HepG2 (cell line): ENCODE measurements around the gene XCR1. TPM values are rescaled to one million over a fixed set of nuclear protein-coding genes. Genes with fewer than 3 reads are reported as not detected.

Experiments used
- ATAC-seq: fragments of 200-7000 bp; cut with Tn5 transposase; 3 replicates; pipeline ENCODE4 v1.9.1; 2020; ENCODE audit warnings: mild to moderate bottlenecking, moderate library complexity
- BruUV-seq: library from RNA; stranded (reverse); fragments of 400-500 nt; replicated peaks from 2 replicates; lab custom pipeline; 2021; lab: Mats Ljungman, UMichigan
- CTCF ChIA-PET: fragments of 300-600 bp; formaldehyde crosslinking; extraction: SDS; loops from one replicate; lab custom pipeline; 2021; ENCODE audit warnings: low total read pairs, inconsistent platforms, low intra/inter-chr PET ratio; lab: Yijun Ruan, JAX
- POLR2A ChIA-PET: fragments of 350-600 bp; sonication (Branson Sonifier 250); formaldehyde crosslinking; loops from one replicate; lab custom pipeline; 2020; ENCODE audit warnings: antibody characterized with exemption, inconsistent platforms; lab: Yijun Ruan, JAX
- DNase-seq: peaks from one replicate; pipeline ENCODE4 v3.0.0-alpha.2; 2015; ENCODE audit warnings: low spot score
- FAIRE-seq: peaks from 3 replicates; lab custom pipeline; 2011; peaks lifted over from hg19 to GRCh38; lab: Jason Lieb, UNC
- H2AFZ ChIP-seq: one replicate; pipeline ENCODE4 v1.6.1; 2011; ENCODE audit warnings: low read length, inconsistent platforms
- H3K27ac ChIP-seq: fragments of 300-600 bp; 3 replicates; pipeline ENCODE4 v1.8.0; 2011; ENCODE audit warnings: mixed run types, mild to moderate bottlenecking, mixed read lengths, low read length, inconsistent platforms; ENCODE audit not compliant: insufficient read depth; ENCODE audit errors: extremely low read length
- H3K27me3 ChIP-seq, 2 experiments: fragments of 200-600 bp in 1 of 2; 2 replicates in 1 of 2; 3 replicates in 1 of 2; pipeline versions ENCODE4 v1.6.0 to v1.8.0; 2011; ENCODE audit warnings: low read length in 2 of 2, mild to moderate bottlenecking in 2 of 2, moderate library complexity in 2 of 2, inconsistent platforms in 1 of 2; ENCODE audit not compliant: insufficient read depth in 2 of 2, control insufficient read depth in 1 of 2
- H3K36me3 ChIP-seq, 2 experiments: fragments of 200-600 bp in 1 of 2; replicated peaks in 1 of 2; 2 replicates in 1 of 2; 3 replicates in 1 of 2; pipeline versions ENCODE4 v1.5.1 to v1.8.0; 2011; ENCODE audit warnings: low read length in 2 of 2, inconsistent platforms in 1 of 2; ENCODE audit not compliant: insufficient read depth in 2 of 2, control insufficient read depth in 1 of 2
- H3K4me1 ChIP-seq: 2 replicates; pipeline ENCODE4 v1.5.1; 2012; ENCODE audit warnings: low read length, inconsistent platforms; ENCODE audit not compliant: insufficient read depth
- H3K4me2 ChIP-seq: 2 replicates; pipeline ENCODE4 v1.6.0; 2011; ENCODE audit warnings: low read depth, low read length, inconsistent platforms
- H3K4me3 ChIP-seq, 3 experiments: fragments of 200-600 bp in 1 of 3; sonication (generic), shearing (Covaris generic) in 1 of 3; replicated peaks in 1 of 3; 2 replicates each; pipeline ENCODE4 v1.5.1; 2011 to 2016; ENCODE audit warnings: low read length in 3 of 3, inconsistent platforms in 2 of 3, low read depth in 2 of 3, mild to moderate bottlenecking in 2 of 3, control low read depth in 1 of 3, mixed read lengths in 1 of 3; ENCODE audit not compliant: insufficient read depth in 1 of 3
- H3K79me2 ChIP-seq: one replicate; pipeline ENCODE4 v1.6.1; 2011; ENCODE audit warnings: low read length, inconsistent platforms; ENCODE audit not compliant: insufficient read depth
- H3K9ac ChIP-seq: 2 replicates; pipeline ENCODE4 v1.6.0; 2011; ENCODE audit warnings: mild to moderate bottlenecking, low read depth, low read length, inconsistent platforms; ENCODE audit not compliant: insufficient read depth
- H3K9me3 ChIP-seq: 2 replicates; pipeline ENCODE4 v1.5.1; 2012; ENCODE audit warnings: mild to moderate bottlenecking, low read length
- H4K20me1 ChIP-seq: 2 replicates; pipeline ENCODE4 v1.6.0; 2011; ENCODE audit warnings: inconsistent platforms, mild to moderate bottlenecking, low read length, moderate library complexity; ENCODE audit not compliant: insufficient read depth
- AHR ChIP-seq: IDR thresholded peaks from 2 replicates; pipeline ENCODE4 v1.6.1; 2018; ENCODE audit warnings: missing genetic modification reagents, missing compliant biosample characterization
- ATF3 ChIP-seq: sonication (generic); formaldehyde crosslinking; IDR thresholded peaks from 2 replicates; pipeline ENCODE4 v1.4.0; 2020; ENCODE audit warnings: missing genetic modification reagents
- CHD4 ChIP-seq: fragments of 200-600 bp; sonication (generic); IDR thresholded peaks from 2 replicates; pipeline ENCODE4 v1.7.0; 2017; ENCODE audit warnings: mild to moderate bottlenecking, low read length, borderline replicate concordance
- ELK4 ChIP-seq: sonication (generic); formaldehyde crosslinking; IDR thresholded peaks from 2 replicates; pipeline ENCODE4 v1.9.0; 2021; ENCODE audit warnings: missing genetic modification reagents, borderline replicate concordance
- HDAC6 ChIP-seq: fragments of 200-600 bp; sonication (generic); IDR thresholded peaks from 2 replicates; pipeline ENCODE4 v1.7.0; 2017; ENCODE audit warnings: mild to moderate bottlenecking, antibody characterized with exemption, low read length, low read depth
- KLF13 ChIP-seq: sonication (generic); formaldehyde crosslinking; IDR thresholded peaks from 2 replicates; pipeline ENCODE4 v1.4.0; 2020; ENCODE audit warnings: mild to moderate bottlenecking, missing genetic modification reagents
- MYNN ChIP-seq: sonication (generic); formaldehyde crosslinking; IDR thresholded peaks from 2 replicates; pipeline ENCODE4 v1.4.0; 2020; ENCODE audit warnings: mild to moderate bottlenecking, low read depth, missing genetic modification reagents
- NRL ChIP-seq: sonication (generic); formaldehyde crosslinking; IDR thresholded peaks from 2 replicates; pipeline ENCODE4 v1.5.0; 2020; ENCODE audit warnings: missing genetic modification reagents, mild to moderate bottlenecking, moderate library complexity, borderline replicate concordance
- PTBP1 ChIP-seq: fragments of 200-400 bp; formaldehyde crosslinking; IDR thresholded peaks from 2 replicates; pipeline ENCODE4 v1.6.1; 2018; ENCODE audit warnings: low read length, low read depth; ENCODE audit not compliant: poor library complexity, severe bottlenecking
- SIN3A ChIP-seq: IDR thresholded peaks from 2 replicates; pipeline ENCODE4 v1.6.1; 2011; ENCODE audit warnings: low read depth, mild to moderate bottlenecking, control low read depth, low read length, borderline replicate concordance
- SOX5 ChIP-seq: IDR thresholded peaks from 2 replicates; pipeline ENCODE4 v1.6.1; 2016; ENCODE audit warnings: borderline replicate concordance
- TMF1 ChIP-seq: sonication (generic); formaldehyde crosslinking; IDR thresholded peaks from 2 replicates; pipeline ENCODE4 v1.8.1; 2022; ENCODE audit warnings: low read depth, missing genetic modification reagents
- YEATS2 ChIP-seq: sonication (generic); formaldehyde crosslinking; IDR thresholded peaks from 2 replicates; pipeline ENCODE4 v1.4.0; 2020; ENCODE audit warnings: missing genetic modification reagents, borderline replicate concordance
- ZKSCAN5 ChIP-seq: sonication (generic); formaldehyde crosslinking; IDR thresholded peaks from 2 replicates; pipeline ENCODE4 v1.5.1; 2020; ENCODE audit warnings: mild to moderate bottlenecking, missing genetic modification reagents
- ZNF225 ChIP-seq: sonication (generic); formaldehyde crosslinking; IDR thresholded peaks from 2 replicates; pipeline ENCODE4 v1.4.0; 2020; ENCODE audit warnings: mild to moderate bottlenecking, missing genetic modification reagents
- ZNF431 ChIP-seq: sonication (generic); formaldehyde crosslinking; IDR thresholded peaks from 2 replicates; pipeline ENCODE4 v1.9.0; 2022; ENCODE audit warnings: missing genetic modification reagents, low read depth, mild to moderate bottlenecking, borderline replicate concordance
- ZNF432 ChIP-seq: sonication (generic); formaldehyde crosslinking; IDR thresholded peaks from 2 replicates; pipeline ENCODE4 v1.5.0; 2020; ENCODE audit warnings: missing genetic modification reagents, mild to moderate bottlenecking, borderline replicate concordance
- WGBS: methylation state at CpG from one replicate; pipeline ENCODE4 v1.1.6; 2017; ENCODE audit warnings: low lambda C conversion rate; 5-methylcytosine and 5-hydroxymethylcytosine counted together
- in situ Hi-C: cut with HindIII; loops from 2 replicates; pipeline ENCODE4 v1.10.0; 2017; ENCODE audit warnings: low pct_unique_long_range_greater_than_20kb; ENCODE audit not compliant: extremely low pct_ligation_motif_present
- intact Hi-C: fragments of 100-400 bp; cut with micrococcal nuclease; formaldehyde crosslinking; loops from one replicate; pipeline ENCODE4 v1.10.0; 2022; ENCODE audit not compliant: unreplicated experiment
- polyA plus RNA-seq, 8 experiments: library from polyadenylated mRNA; depleted of rRNA in 3 of 8; stranded (reverse) in 7 of 8; unstranded in 1 of 8; fragments of >200 nt; fragmentation: Illumina TruSeq in 4 of 8; extraction: Trizol in 4 of 8; gene quantifications; 2 replicates each; pipeline versions ENCODE4 v1.2.1 to v1.2.3, GENCODE V29; 2011 to 2016; ENCODE audit warnings: low read depth in 4 of 8, missing spikeins in 1 of 8, mixed read lengths in 1 of 8; ENCODE audit not compliant: insufficient read depth in 1 of 8
- total RNA-seq, 5 experiments: library from RNA; depleted of rRNA; stranded (reverse); fragments of >200 nt; fragmentation: Illumina TruSeq; extraction: Trizol; gene quantifications; 2 replicates each; pipeline ENCODE4 v1.2.3, GENCODE V29; 2016; ENCODE audit warnings: low read depth in 1 of 5

XCR1 gene
- total and polyA plus RNA-seq, 2 of the 13 experiments (the other 11 are each of a cell fraction or from before 2014, with no cell fraction given), result not detected

GRCh38 chr3:46060551-46060950 is 33.3 kb upstream of the XCR1 start (continued):
- no peak for TF ChIP-seq ELK4 (CRISPR knock-in tag)
- no peak for TF ChIP-seq SOX5 (CRISPR knock-in tag)
- no peak for TF ChIP-seq ZKSCAN5 (CRISPR knock-in tag)
- no peak for TF ChIP-seq SIN3A
- TF ChIP-seq CHD4, result no peak
- no peak for TF ChIP-seq NRL (CRISPR knock-in tag)
- TF ChIP-seq ATF3, result no peak
- TF ChIP-seq ZNF432 (CRISPR knock-in tag), result no peak
- TF ChIP-seq ZNF431 (CRISPR knock-in tag), result no peak
- TF ChIP-seq TMF1, result no peak
- TF ChIP-seq HDAC6, result no peak
- TF ChIP-seq ZNF225, result no peak
- no peak for TF ChIP-seq PTBP1

GRCh38 chr3:46059432-46059831 is 32.1 kb upstream of the XCR1 start:
- in situ Hi-C loops, result no loop called here

More at GRCh38 chr3:46059432-46059831, 32.1 kb upstream of the XCR1 start:
- Histone ChIP-seq H3K4me1 (no peaks in the 10 kb centered on the region), H3K27ac (no peak overlapping the region), H3K4me3 (no peak overlapping the region), H2AFZ (no peak overlapping the region), H3K36me3 (no peaks in the 10 kb centered on the region), H3K27me3 (peaks cover 0 to 2% of the 10 kb centered on the region in 2 experiments; a peak in 2 of 5 replicates), H3K9ac (no peak overlapping the region), H3K79me2 (no peaks in the 10 kb centered on the region), H3K9me3 (no peaks in the 10 kb centered on the region), H4K20me1 (no peaks in the 10 kb centered on the region), H3K4me2 (no peak overlapping the region)
- no TSS peak for BruUV-seq
- no peak for DNase-seq
- no peak for ATAC-seq
- intact Hi-C loops, result no loop called here
- ChIA-PET POLR2A (no interaction called here), CTCF (no interaction called here)
- FAIRE-seq, result no peak
- WGBS, result 22% methylated on average over 3 of the region's 3 CpGs
- TF ChIP-seq KLF13, result no peak
- TF ChIP-seq AHR (CRISPR knock-in tag), result no peak
- no peak for TF ChIP-seq MYNN (CRISPR knock-in tag)
- no peak for TF ChIP-seq YEATS2 (CRISPR knock-in tag)
